Measurements from ENCODE around the gene CTNNBL1.

Gene CTNNBL1

GRCh38 chr20:37904008-37904642 lies 210.3 kb downstream of the CTNNBL1 start:
- no peak for DNase-seq

DNA sequence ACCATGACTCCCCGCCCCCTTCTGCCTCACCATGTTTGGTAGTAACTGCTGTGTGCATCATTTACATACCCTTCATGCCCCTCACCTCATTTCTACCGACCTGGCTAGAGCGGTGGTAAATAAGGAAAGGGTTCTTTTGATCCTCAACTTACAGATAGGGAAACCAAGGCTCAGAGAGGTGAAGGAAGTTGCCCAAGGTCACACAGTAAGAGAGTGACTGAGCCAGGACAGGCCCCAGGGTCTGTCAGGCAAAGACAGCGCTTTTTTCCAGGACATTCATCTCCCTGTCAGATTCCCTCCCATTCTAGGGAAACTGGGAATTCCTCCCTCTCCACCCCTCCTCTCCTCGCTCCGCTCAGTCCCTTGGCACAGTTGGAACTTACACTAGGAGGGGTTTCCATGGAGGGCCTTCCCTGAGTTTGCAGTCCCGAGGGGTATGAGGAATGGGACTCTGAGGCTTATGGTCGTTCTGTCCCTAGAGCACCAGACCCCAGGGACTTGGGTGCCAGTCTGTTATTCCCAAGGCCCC lies 211.1 kb downstream of the CTNNBL1 start:
- no peak for DNase-seq

DNA sequence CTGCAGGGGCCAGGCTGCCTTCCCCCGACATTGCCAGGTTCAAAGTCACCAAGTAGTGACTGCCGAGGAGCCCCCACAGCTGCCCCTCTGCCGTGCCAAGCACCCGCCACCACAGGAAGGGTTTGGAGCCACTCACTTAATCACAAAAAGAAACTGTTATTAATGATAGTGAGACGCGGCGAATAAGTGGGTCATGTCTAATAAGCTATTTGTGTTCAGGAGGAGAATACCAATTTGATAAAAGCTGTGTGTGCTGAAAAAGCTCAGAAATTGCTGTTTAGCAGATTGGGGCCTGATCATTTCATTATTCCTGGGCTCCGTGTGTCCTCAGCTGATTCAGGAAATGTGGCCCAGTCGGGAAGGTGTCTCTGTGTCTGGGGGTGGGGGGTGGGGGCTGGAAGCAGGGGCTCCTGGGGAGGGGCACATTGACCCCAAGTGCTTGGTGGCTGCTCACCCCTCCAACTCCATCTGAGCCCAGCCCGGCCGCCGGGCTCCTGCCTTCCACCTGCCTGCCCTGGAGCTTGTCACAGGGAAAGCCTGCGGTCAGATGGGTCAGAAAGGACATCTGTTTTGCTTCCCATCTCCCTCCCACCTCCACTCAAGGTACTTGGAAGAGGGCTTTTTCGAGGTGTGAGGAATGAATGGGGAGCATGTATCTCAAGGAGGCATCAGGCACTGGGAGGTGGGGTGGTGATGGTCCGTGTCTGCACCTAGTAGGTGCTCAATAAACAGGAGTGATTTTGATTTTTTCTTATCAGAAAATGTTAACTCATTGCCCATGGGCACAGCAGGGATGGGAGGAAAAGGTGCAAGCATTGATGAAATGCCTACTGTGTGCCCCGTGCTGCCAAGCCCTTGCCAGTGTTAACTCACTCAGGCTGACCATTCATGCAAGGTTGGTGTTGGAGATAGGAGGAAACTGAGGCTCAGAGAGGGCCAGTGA lies 212.1 kb downstream of the CTNNBL1 start:
- no peak for DNase-seq

DNA sequence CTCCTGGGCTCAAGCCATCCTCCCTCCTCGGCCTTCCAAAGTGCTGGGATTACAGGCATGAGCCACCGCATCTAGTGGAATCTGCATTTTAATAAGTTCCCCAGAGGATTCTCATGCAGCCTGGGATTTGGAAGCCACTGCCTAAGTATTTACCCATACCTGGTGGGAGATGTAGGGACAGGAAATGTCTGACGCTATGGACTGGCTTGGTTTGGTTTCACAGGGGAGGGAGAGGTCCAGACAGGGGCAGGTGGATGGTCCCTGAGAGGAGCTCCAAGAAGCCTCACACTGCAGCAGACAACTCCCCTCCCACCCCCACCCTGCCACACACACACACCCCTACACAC lies 213.5 kb downstream of the CTNNBL1 start:
- DNase-seq: no peak

DNA sequence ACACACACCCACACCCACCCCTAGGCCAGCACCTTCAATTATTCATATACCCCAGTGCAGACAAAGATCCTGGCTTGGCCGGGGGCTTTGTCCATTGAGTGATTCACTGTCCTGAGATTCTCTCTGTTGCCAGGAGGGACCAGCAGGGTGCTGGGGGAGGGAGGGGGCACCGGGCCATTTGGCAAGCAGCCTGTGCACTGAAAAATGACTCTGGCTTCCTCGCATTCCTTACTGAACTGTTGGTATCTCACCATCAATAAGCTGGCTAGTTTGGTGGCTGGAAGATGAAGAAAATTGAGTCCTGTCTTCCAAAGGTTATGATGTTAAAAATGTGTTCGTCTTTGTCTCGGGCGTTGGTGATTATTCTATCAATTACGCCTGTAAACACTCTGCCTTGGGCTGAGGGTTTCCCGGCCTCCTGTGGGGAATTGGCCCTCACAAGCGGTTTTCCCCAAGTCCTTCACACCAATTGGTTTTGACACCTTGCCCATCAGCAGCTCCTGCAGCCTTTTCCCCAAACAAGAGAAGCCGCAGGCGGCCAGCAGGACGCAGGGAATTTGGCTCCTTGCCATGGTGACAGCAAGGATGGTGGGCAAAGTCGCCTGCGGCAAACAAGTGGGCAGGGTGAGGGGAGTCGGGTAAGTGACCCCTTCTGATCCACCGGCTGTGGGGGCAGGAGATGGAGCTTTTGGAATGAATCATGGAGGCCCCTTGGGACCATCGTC lies 214.0 kb downstream of the CTNNBL1 start:
- DNase-seq: no peak

DNA sequence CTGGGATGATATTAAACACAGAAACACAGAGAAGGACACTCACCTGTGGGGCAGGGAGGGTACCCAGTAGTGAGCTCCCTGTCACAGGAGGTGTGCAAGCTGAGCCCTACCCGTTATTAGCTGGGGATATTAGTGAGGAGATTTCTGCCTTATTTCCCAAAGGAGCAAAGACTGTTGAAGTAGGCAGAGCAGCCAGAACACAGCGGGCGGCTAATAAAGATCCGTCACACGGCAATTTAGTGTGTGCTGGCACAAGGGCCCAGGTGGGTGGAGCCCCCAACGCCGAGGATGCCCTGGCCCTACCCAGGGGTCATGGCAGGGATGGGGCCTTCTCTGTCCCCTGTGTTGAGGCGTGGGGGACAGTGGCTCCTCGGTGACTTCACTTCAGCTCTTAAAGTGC lies 217.4 kb downstream of the CTNNBL1 start:
- no peak for DNase-seq

DNA sequence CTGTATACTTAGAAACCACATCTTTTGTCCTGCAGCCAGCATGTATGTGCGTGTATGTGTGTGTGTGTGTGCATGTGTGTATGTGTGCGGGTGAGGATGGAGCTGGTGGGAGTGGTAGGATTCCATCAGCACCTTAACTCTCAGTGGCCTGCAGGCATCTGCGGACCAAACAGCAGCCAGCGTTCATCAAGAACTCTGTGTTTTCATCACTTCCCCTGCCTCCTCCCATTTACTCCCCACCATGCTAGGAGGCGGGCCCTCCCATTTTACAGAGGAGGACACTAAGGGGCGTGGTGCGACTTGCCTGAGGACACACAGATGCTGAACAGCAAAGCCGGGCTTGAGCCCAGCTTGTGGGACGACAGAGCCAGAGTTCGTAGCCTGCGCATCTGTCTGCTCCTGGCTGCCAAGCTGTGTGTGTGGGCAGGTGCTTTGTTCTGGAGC lies 218.0 kb downstream of the CTNNBL1 start:
- DNase-seq: peak; percentile 60

DNA sequence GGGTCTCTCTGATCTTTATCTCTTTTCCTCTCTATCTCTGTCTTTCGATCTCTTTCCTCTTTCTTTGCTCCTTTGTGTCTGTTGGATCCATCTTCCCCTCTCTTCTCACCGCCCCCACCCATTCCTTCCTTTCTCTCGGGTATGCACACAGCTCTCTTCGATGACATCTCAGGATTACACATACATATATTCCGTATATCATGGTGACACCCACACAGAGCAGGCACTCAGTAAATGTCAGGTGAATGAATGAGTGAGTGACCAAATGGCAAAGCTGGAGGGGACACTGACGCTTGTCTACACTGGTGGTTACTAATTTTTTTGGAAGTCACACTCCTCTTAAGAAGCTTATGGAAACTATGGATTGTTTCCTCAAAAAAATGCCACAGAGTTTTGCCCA lies 219.0 kb downstream of the CTNNBL1 start:
- no peak for DNase-seq

- DNase-seq: no peak
These were observed 219.9 kb downstream of the CTNNBL1 start for GRCh38 chr20:37913567-37914366.

- DNase-seq: no peak
These were observed 220.5 kb downstream of the CTNNBL1 start for GRCh38 chr20:37914367-37914671.

GRCh38 chr20:37914672-37915433 lies 221.0 kb downstream of the CTNNBL1 start:
- no peak for DNase-seq

- DNase-seq: no peak
These were observed 221.6 kb downstream of the CTNNBL1 start for GRCh38 chr20:37915434-37915787.

DNA sequence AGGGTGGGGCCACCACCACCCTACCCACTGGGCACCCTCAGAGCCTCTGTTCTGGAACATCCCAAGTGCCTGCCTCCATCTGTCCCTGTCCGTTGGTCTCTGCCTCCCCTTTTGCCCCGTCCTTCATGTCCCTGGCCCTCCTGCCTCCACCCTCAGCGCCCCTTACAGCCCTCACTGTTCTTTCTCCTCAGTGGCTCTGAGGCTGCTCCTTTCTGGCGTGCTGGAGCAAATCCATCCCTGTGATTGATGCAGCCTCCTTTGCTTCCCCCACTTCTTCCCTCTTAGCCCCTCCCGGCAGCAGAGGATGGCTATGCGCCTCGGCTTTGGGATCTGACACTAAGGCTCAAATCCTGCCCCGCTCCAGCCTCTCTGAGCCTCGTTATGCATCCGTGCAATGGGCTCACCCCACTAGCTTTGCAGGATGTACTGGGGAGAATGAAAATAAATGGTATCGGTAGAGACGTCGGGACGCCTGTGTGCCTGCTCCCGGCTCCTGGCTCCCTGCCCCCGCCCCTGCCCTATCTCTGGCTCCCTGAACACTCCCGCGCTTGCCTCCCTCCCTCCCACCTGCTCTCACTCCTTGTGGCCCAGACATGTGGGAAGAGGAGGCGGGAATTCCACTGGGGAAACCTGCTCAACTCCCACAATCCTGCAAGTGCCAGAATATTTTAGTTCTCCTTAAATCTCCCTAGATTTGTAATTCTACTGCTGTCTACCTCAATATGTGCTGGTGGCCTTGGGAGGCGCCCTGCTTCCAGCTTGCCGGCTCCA lies 222.2 kb downstream of the CTNNBL1 start:
- DNase-seq: no peak

DNA sequence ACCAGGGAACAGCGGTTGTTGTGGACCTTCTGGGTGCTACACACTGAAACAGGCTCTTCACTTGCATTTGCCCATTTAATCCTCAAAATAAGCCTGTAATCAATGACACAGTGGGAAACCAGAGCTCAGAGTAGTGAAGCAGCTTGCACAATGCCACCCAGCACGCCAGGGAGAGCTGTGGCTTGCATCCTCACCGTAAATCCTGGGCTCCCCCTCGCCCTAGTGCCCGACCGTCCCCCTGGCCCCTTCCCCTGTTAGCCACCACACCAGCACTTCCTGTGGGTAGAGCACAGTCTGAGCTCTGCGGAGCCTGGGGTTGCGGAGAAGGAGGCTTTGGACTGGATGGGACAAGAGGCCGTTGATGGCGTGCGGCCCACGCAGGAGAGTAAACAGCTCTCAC lies 223.6 kb downstream of the CTNNBL1 start:
- DNase-seq: no peak

- DNase-seq: no peak
These were observed 224.2 kb downstream of the CTNNBL1 start for GRCh38 chr20:37918035-37918434.

GRCh38 chr20:37919389-37920040 lies 225.7 kb downstream of the CTNNBL1 start:
- no peak for DNase-seq

DNA sequence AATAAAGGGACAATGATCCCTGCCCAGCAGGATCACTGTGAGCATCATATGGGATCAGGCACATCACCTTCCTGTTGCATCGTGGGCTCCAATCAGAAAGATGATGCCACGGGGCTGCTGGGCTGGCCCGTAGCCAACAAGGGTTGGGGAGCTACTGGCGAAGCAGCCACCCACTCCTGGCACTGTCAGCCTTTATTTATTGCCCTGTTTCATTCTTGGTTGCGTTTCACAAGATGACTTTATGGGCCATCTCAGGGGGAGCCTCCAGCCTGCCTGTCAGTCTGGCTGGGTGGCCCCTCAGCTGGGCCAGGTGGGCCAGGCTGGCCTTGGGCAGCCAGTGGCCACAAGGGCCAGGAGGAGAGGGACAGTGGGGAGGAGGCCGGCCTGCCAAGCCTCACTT lies 226.4 kb downstream of the CTNNBL1 start:
- no peak for DNase-seq

GRCh38 chr20:37920679-37921322 lies 227.0 kb downstream of the CTNNBL1 start:
- DNase-seq: no peak

DNA sequence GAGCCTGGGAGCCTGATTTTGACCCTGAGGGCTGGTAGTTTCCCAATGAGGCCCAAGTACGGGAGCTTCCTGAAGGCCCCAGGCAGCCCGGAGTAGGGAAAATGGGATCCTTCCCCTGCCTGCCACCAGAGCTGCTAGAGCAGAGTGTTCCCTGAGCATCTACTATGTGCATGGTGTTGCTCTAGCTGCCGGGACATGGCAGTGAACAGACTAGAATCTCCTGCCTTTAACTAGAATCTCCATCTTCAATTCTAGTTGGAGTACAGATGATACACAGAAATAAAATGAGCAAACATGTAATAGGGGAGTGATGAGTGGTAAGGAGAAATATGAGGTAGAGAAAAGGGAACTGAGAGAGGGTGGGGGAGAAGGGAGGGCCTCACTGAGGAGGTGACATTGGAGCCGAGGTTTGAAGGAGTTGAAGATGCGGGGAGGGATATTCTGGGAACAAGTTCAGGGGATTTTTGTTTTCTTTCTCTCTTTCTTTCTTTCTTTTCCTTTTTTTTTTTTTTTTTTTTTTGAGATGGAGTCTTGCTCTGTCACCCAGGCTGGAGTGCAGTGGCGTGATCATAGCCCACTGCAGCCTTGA lies 227.6 kb downstream of the CTNNBL1 start:
- DNase-seq: no peak
